Activated CD4-positive, CD25-positive, alpha-beta regulatory T cell (primary cell): ENCODE results near the gene TMEM25.
"Not testable (repeated sequence)": the region's sequence is repeated elsewhere in the genome, so short reads cannot be mapped to it uniquely, and the experiment has no call there.

Experiments
- DNase-seq, 4 experiments: peaks; one replicate each; lab custom pipeline; 2025; lab: John Stamatoyannopoulos, UW

TMEM25 gene

GRCh38 chr11:118530683-118531596 lies at the start of gene TMEM25:
Gene TMEM25, plus strand, starts transcription at chr11:118531192. Its CDS starts 610 bp downstream, at chr11:118531802.
- peak; percentile 50 to 64 (median 54) for DNase-seq

- DNase-seq, result not testable (repeated sequence)
These were observed 49.8 kb upstream of the TMEM25 start for GRCh38 chr11:118481238-118481637.

GRCh38 chr11:118484405-118484804 lies 46.6 kb upstream of the TMEM25 start:
- no peak for DNase-seq

- no peak for DNase-seq
These were observed 45.7 kb upstream of the TMEM25 start for GRCh38 chr11:118485273-118485672.

GRCh38 chr11:118488480-118489109 lies 42.4 kb upstream of the TMEM25 start:
- DNase-seq, result peak; percentile 59 to 65 (median 63)

- DNase-seq, result no peak
These were observed 40.0 kb upstream of the TMEM25 start for GRCh38 chr11:118491041-118491440.

- DNase-seq, result no peak
These were observed 33.2 kb upstream of the TMEM25 start for GRCh38 chr11:118497831-118498230.

- no peak for DNase-seq
These were observed 27.8 kb upstream of the TMEM25 start for GRCh38 chr11:118503216-118503615.

- DNase-seq, result no peak
These were observed 19.4 kb upstream of the TMEM25 start for GRCh38 chr11:118511601-118512000.

- DNase-seq, result no peak
These were observed 16.9 kb upstream of the TMEM25 start for GRCh38 chr11:118514103-118514502.

GRCh38 chr11:118519549-118519948 lies 11.4 kb upstream of the TMEM25 start:
- DNase-seq, result no peak

- DNase-seq, result no peak
These were observed 9.1 kb upstream of the TMEM25 start for GRCh38 chr11:118521892-118522311.

GRCh38 chr11:118522571-118523072 lies 8.4 kb upstream of the TMEM25 start:
- DNase-seq, result no peak

GRCh38 chr11:118524356-118524755 lies 6.6 kb upstream of the TMEM25 start:
- DNase-seq, result no peak

GRCh38 chr11:118524757-118525470 lies 6.1 kb upstream of the TMEM25 start:
- DNase-seq, result no peak

- DNase-seq, result no peak
These were observed 4.3 kb upstream of the TMEM25 start for GRCh38 chr11:118526688-118527087.

- DNase-seq, result no peak
These were observed 3.9 kb upstream of the TMEM25 start, which contains the start of gene TTC36 for GRCh38 chr11:118527109-118527508. Gene TTC36, plus strand, starts transcription at chr11:118527474. Its CDS starts 21 bp downstream, at chr11:118527495.

GRCh38 chr11:118528511-118528910 lies 2.5 kb upstream of the TMEM25 start:
- no peak for DNase-seq

- no peak for DNase-seq
These were observed 1.3 kb upstream of the TMEM25 start for GRCh38 chr11:118529584-118530175.

- DNase-seq, result no peak
These were observed 761 bp upstream of the TMEM25 start for GRCh38 chr11:118530180-118530682.

GRCh38 chr11:118531597-118532084 lies 649 bp downstream of the TMEM25 start:
- DNase-seq, result no peak
